SK-N-SH treated with all-trans-retinoic acid at 6 μM for 48 hours (cell line): ENCODE measurements around the gene MMP23B.
"Not testable (repeated sequence)": the region's sequence is repeated elsewhere in the genome, so short reads cannot be mapped to it uniquely, and the experiment has no call there.

Experiments used
- ATAC-seq: fragments of 200-7000 bp; cut with Tn5 transposase; 3 replicates; pipeline ENCODE4 v1.9.1; 2020; ENCODE audit warnings: mild to moderate bottlenecking, moderate library complexity
- ARNTL ChIP-seq: fragments of 450-650 bp; formaldehyde crosslinking; IDR thresholded peaks from 2 replicates; pipeline ENCODE4 v1.5.0; 2020; ENCODE audit warnings: low read depth, mild to moderate bottlenecking, moderate library complexity, borderline replicate concordance
- BACH2 ChIP-seq: fragments of 250-450 bp; sonication (Bioruptor Pico); IDR thresholded peaks from 2 replicates; pipeline ENCODE4 v1.9.0; 2021; ENCODE audit warnings: mild to moderate bottlenecking, borderline replicate concordance
- ESRRG ChIP-seq: fragments of 250-450 bp; sonication (Bioruptor Pico); IDR thresholded peaks from 2 replicates; pipeline ENCODE4 v1.6.1; 2021; ENCODE audit warnings: mild to moderate bottlenecking
- GLIS3 ChIP-seq: fragments of 250-450 bp; sonication (Bioruptor Pico); IDR thresholded peaks from 2 replicates; pipeline ENCODE4 v1.5.0; 2020; ENCODE audit warnings: mild to moderate bottlenecking, moderate library complexity
- ISL1 ChIP-seq: fragments of 250-450 bp; sonication (Bioruptor Pico); IDR thresholded peaks from 2 replicates; pipeline ENCODE4 v2.1.2; 2022; ENCODE audit warnings: mild to moderate bottlenecking, moderate library complexity
- PATZ1 ChIP-seq: fragments of 250-450 bp; sonication (Bioruptor Pico); IDR thresholded peaks from 2 replicates; pipeline ENCODE4 v1.8.0; 2020; ENCODE audit warnings: mild to moderate bottlenecking, moderate library complexity, borderline replicate concordance
- PPARA ChIP-seq: fragments of 250-450 bp; sonication (Bioruptor Pico); IDR thresholded peaks from 2 replicates; pipeline ENCODE4 v1.5.0; 2020; ENCODE audit warnings: mild to moderate bottlenecking, borderline replicate concordance
- RARB ChIP-seq: fragments of 250-450 bp; sonication (Bioruptor Pico); IDR thresholded peaks from 2 replicates; pipeline ENCODE4 v1.8.0; 2021; ENCODE audit warnings: mild to moderate bottlenecking, moderate library complexity
- TOX ChIP-seq: fragments of 250-450 bp; sonication (Bioruptor Pico); IDR thresholded peaks from 2 replicates; pipeline ENCODE4 v1.8.0; 2021; ENCODE audit warnings: mild to moderate bottlenecking, moderate library complexity, borderline replicate concordance
- TSHZ2 ChIP-seq: fragments of 250-450 bp; sonication (Bioruptor Pico); IDR thresholded peaks from 2 replicates; pipeline ENCODE4 v1.5.0; 2020; ENCODE audit warnings: mild to moderate bottlenecking, moderate library complexity
- ZFP3 ChIP-seq: fragments of 250-450 bp; sonication (Bioruptor Pico); IDR thresholded peaks from 2 replicates; pipeline ENCODE4 v1.5.0; 2020; ENCODE audit warnings: mild to moderate bottlenecking, moderate library complexity
- ZFP30 ChIP-seq: fragments of 450-650 bp; formaldehyde crosslinking; IDR thresholded peaks from 2 replicates; pipeline ENCODE4 v1.5.0; 2022; ENCODE audit warnings: mild to moderate bottlenecking, moderate library complexity
- ZNF70 ChIP-seq: fragments of 450-650 bp; formaldehyde crosslinking; IDR thresholded peaks from 2 replicates; pipeline ENCODE4 v1.5.0; 2020; ENCODE audit warnings: mild to moderate bottlenecking, moderate library complexity
- TF ChIP-seq, protein P1 (sequence below): fragments of 250-450 bp; sonication (Bioruptor Pico); IDR thresholded peaks from 2 replicates; pipeline ENCODE4 v1.5.1; 2021; ENCODE audit warnings: mild to moderate bottlenecking, moderate library complexity
- TF ChIP-seq, protein P2 (sequence below): fragments of 250-450 bp; sonication (Bioruptor Pico); IDR thresholded peaks from 2 replicates; pipeline ENCODE4 v1.8.0; 2021; ENCODE audit warnings: low read depth, mild to moderate bottlenecking, moderate library complexity, borderline replicate concordance

MMP23B gene

DNA sequence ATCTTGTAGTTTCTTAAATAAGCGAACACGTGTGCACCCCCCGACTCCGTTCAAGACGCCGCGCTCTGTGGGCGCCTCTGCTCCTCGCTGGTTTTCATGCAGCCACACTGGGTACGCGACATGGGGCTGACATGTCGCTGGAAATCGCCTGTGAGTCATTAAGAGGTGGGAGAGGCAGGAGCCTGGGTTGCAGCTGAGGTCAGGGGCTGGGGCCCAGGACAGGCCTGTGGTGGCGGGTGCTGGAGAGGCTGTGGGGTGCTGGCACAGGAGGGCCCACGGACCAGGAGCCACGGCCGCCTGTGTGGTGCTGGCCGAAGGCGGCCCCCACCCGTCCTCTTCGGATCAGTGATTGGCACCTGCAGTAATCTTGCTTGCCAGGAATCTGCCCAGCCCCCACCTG lies 42.8 kb downstream of the MMP23B start:
- not testable (repeated sequence) for ATAC-seq

GRCh38 chr1:1675218-1675617 lies 43.2 kb downstream of the MMP23B start:
- not testable (repeated sequence) for ATAC-seq

GRCh38 chr1:1676087-1676486 lies 44.1 kb downstream of the MMP23B start:
- ATAC-seq: not testable (repeated sequence)

DNA sequence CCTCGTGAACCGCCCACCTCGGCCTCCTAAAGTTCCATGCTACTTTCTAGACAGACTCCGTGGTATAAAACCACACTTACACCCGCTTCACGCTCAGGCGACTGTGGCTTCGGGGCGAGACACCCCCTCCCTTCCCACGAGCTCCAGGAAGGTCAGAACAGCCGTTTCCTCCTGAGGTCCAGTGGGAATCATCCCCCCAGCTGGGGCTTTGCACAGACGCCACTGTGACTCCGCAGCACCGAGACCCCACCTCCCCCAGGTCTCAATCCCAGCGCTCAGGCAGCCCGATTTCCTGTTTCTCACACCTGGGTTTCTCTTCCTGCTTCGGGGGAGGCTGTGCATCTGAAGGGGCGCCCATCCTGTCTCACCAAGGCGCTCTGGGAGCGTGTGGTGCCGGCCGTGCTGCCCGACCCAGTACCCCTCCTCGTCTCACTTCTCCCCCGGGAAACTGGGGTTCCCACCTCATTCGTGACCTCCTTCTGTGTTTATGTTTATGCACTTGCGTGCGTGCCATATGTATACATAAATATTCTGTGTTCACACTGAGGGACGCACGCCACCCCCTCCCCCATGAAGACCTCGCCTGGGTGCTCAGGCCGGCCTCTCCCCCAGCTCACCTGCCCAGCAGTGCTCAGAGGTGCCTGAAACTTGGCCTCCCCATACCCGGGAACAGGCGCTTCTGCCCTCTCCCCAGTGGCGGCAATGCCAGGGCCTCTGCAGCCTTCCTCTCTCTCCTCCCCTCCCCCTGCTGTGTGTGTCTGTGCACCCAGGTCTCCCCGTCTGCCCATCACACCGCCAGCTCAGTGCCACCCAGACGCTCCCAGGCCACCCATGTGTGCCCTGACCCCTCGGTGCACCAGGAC lies 46.0 kb downstream of the MMP23B start:
- ATAC-seq: no peak
- TF ChIP-seq ESRRG: no peak
- no peak for TF ChIP-seq ZFP30 (CRISPR knock-in tag)
- TF ChIP-seq TOX (CRISPR knock-in tag): no peak
- TF ChIP-seq ZFP3 (CRISPR knock-in tag): no peak
- no peak for TF ChIP-seq RARB (CRISPR knock-in tag)
- TF ChIP-seq, protein P1, sequence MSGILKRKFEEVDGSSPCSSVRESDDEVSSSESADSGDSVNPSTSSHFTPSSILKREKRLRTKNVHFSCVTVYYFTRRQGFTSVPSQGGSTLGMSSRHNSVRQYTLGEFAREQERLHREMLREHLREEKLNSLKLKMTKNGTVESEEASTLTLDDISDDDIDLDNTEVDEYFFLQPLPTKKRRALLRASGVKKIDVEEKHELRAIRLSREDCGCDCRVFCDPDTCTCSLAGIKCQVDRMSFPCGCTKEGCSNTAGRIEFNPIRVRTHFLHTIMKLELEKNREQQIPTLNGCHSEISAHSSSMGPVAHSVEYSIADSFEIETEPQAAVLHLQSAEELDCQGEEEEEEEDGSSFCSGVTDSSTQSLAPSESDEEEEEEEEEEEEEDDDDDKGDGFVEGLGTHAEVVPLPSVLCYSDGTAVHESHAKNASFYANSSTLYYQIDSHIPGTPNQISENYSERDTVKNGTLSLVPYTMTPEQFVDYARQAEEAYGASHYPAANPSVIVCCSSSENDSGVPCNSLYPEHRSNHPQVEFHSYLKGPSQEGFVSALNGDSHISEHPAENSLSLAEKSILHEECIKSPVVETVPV (CRISPR knock-in tag): no peak
- TF ChIP-seq, protein P2, sequence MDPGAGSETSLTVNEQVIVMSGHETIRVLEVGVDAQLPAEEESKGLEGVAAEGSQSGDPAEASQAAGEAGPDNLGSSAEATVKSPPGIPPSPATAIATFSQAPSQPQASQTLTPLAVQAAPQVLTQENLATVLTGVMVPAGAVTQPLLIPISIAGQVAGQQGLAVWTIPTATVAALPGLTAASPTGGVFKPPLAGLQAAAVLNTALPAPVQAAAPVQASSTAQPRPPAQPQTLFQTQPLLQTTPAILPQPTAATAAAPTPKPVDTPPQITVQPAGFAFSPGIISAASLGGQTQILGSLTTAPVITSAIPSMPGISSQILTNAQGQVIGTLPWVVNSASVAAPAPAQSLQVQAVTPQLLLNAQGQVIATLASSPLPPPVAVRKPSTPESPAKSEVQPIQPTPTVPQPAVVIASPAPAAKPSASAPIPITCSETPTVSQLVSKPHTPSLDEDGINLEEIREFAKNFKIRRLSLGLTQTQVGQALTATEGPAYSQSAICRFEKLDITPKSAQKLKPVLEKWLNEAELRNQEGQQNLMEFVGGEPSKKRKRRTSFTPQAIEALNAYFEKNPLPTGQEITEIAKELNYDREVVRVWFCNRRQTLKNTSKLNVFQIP (CRISPR knock-in tag): no peak
- no peak for TF ChIP-seq ISL1
- TF ChIP-seq PATZ1 (CRISPR knock-in tag): no peak
- no peak for TF ChIP-seq ZNF70
- no peak for TF ChIP-seq PPARA
- TF ChIP-seq, all 23 proteins: peak for 0

GRCh38 chr1:1678581-1679380 lies 46.8 kb downstream of the MMP23B start:
- TF ChIP-seq ISL1 (no peak), TSHZ2 (CRISPR knock-in tag) (no peak), GLIS3 (no peak), ARNTL (no peak), PATZ1 (CRISPR knock-in tag) (no peak), BACH2 (no peak)
- no peak; the same call in 2 of the 3 replicates for ATAC-seq
